ENCODE results near the gene GABRR3.

Gene GABRR3

DNA sequence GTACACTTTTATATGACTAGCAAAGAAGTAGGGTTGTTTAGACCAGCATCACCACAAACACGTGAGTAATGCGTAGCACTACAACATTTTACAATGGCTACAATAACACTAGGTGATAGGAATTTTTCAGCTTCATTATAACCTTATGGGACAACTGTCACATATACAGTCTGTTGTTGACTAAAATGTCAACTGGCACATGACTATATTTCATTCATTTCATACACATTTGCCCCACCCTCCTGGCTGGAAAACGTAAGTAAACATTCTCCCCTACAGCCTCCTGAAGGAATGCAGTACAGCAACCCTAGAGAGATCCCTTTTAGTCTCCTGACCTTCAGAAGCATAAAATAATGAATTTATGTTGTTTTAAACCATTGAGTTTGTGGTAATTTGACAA lies 79.1 kb downstream of the GABRR3 start:
- TF ChIP-seq, protein P1, sequence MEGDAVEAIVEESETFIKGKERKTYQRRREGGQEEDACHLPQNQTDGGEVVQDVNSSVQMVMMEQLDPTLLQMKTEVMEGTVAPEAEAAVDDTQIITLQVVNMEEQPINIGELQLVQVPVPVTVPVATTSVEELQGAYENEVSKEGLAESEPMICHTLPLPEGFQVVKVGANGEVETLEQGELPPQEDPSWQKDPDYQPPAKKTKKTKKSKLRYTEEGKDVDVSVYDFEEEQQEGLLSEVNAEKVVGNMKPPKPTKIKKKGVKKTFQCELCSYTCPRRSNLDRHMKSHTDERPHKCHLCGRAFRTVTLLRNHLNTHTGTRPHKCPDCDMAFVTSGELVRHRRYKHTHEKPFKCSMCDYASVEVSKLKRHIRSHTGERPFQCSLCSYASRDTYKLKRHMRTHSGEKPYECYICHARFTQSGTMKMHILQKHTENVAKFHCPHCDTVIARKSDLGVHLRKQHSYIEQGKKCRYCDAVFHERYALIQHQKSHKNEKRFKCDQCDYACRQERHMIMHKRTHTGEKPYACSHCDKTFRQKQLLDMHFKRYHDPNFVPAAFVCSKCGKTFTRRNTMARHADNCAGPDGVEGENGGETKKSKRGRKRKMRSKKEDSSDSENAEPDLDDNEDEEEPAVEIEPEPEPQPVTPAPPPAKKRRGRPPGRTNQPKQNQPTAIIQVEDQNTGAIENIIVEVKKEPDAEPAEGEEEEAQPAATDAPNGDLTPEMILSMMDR (IDR thresholded peaks at IDR 0.05; ENCODE audit: low read depth, low read length) = no peak
- no peak overlapping the region for H3K4me3 ChIP-seq (ENCODE audit: low read depth, low read length)
- in situ Hi-C loops (cut with HindIII; ENCODE audit: low sequenced_read_pairs) = no loop called here
- DNase-seq (ENCODE audit: low read depth, low spot score) = no peak

DNA sequence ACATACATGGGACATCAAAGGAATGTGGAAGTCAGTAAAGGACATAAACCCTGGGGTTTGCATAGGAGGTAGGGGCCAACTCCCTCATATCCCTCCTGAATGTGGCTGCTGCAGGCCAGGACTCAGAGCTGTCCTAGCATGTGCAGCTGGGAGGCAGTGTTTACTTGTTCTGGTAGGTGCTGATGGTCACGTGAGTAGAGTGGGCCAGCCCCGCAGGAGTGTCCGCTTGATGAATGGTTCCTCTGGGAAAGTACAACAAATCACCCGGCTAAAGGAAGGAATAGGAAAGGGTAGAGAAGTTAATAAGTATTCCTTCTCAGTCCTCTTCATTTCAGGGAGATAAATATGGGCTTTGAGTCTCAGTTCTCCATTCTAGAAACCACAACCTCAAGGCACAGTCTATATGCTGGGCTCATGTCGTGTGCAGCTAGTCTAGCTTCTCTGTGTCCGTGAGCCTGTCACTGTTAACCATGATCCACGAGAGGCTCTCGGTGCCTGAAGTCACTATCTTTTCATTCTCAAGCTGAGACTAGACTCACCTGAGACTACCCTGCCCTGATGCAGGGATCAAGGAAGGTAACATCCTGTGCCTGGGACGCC lies 80.8 kb downstream of the GABRR3 start:
- TF ChIP-seq, protein P1 (IDR thresholded peaks at IDR 0.05; ENCODE audit: low read depth, low read length) = no peak
- DNase-seq (ENCODE audit: low read depth, low spot score) = no peak
- in situ Hi-C loops (cut with HindIII; ENCODE audit: low sequenced_read_pairs) = no loop called here
- H3K4me3 ChIP-seq (ENCODE audit: low read depth, low read length) = no peak overlapping the region

DNA sequence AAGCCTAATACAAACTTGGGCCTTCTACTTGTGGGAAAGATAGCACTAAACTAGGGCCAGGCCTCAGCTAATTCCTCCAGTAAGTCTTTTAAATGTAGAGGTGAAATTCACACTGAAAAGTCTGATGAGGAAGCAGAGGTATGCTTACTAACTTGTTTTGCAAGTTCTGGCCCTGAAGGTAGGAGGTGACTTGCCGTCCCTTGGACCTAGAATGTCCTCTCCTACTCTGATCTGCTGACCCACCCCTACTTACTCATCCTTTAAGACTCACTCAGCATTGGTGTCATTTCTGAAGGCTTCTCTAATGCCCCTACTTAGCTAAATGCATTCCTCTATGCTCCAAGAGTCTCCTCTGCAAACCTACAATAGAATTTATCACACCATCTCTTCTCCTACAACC lies 82.2 kb downstream of the GABRR3 start:
- TF ChIP-seq, protein P1 (IDR thresholded peaks at IDR 0.05; ENCODE audit: low read depth, low read length) = no peak
- no peak for DNase-seq (ENCODE audit: low read depth, low spot score)
- H3K4me3 ChIP-seq (ENCODE audit: low read depth, low read length) = no peak overlapping the region
- in situ Hi-C loops (cut with HindIII; ENCODE audit: low sequenced_read_pairs) = no loop called here

DNA sequence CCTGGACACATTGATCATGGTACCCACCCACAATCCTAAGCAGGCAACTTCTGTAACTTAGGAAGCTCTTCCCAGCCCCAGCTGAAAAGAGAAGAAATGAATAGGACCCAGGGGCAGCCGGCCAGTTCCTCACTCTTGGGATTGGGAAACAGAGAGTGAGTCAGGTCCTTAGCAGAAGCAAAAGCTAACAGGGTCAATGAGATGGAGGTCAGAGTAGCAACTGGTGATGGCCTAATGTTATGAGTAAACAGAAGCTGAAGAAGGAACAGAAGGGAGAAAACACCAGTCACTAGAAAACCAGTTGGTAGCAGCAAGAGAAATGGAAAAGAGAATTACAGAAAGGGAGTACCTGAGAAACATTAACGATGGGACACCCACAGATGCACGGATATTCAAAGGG lies 82.8 kb downstream of the GABRR3 start:
- no peak for DNase-seq (ENCODE audit: low read depth, low spot score)
- H3K4me3 ChIP-seq (ENCODE audit: low read depth, low read length) = no peak overlapping the region
- in situ Hi-C loops (cut with HindIII; ENCODE audit: low sequenced_read_pairs) = no loop called here
- TF ChIP-seq, protein P1 (IDR thresholded peaks at IDR 0.05; ENCODE audit: low read depth, low read length) = no peak

DNA sequence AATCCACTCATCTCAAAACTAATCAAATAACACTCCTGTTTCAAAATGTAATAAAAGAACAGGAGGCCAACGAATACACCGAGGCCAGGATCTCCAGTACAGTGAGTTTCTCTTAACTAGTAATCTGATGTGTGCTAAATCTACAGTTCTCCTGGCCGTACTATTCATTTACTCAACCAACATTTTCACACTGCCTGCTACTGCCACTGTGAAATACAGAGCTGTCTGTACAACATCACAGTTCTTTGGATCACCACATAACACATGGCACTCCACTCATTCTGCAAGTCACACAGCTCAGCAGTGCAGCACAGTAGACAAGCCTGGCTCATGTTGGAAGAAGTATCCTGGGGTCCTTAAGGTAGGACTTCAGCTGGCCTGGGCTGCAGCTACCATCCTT lies 84.8 kb downstream of the GABRR3 start:
- in situ Hi-C loops (cut with HindIII; ENCODE audit: low sequenced_read_pairs) = no loop called here
- TF ChIP-seq, protein P1 (IDR thresholded peaks at IDR 0.05; ENCODE audit: low read depth, low read length) = no peak
- DNase-seq (ENCODE audit: low read depth, low spot score) = no peak
- no peak overlapping the region for H3K4me3 ChIP-seq (ENCODE audit: low read depth, low read length)

DNA sequence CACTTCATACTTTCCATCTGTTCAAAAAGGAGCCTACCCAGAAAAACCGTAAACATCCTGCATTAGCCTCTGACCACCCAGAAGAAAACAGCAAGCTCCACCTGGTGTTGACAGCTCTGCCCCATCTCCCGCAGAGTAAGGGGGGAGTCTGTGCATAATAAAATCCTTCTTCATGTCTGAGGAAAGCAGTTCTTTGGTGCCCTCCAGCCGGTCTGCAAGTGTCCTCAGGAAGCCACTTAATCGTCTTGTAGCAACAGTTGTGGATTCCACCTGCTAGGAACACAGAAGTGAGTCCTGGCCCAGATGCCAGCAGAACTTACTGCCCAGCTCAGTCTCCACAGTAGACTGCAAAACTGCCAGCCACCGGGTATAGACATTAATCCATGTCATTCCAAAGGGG lies 85.4 kb downstream of the GABRR3 start:
- TF ChIP-seq, protein P1 (IDR thresholded peaks at IDR 0.05; ENCODE audit: low read depth, low read length) = no peak
- no peak for DNase-seq (ENCODE audit: low read depth, low spot score)
- in situ Hi-C loops (cut with HindIII; ENCODE audit: low sequenced_read_pairs) = no loop called here
- no peak overlapping the region for H3K4me3 ChIP-seq (ENCODE audit: low read depth, low read length)

DNA sequence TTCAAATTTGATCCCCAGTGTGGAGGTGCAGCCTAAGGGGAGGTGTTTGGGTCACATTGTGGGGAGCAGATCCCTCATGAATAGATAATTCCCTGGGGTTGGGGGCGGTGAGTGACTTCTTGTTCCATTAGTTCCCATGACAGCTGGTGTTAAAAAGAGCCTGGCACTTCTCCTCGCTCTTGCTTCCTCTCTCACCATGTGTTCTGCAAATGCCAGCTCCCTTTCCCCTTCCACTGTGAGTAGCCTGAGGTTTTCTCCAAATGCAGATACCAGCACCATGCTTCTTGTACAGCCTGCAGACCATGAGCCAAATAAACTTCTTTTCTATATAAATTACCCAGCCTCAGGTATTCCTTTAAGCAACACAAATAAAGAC lies 86.0 kb downstream of the GABRR3 start:
- H3K4me3 ChIP-seq (ENCODE audit: low read depth, low read length) = no peak overlapping the region
- no peak for DNase-seq (ENCODE audit: low read depth, low spot score)
- in situ Hi-C loops (cut with HindIII; ENCODE audit: low sequenced_read_pairs) = no loop called here
- TF ChIP-seq, protein P1 (IDR thresholded peaks at IDR 0.05; ENCODE audit: low read depth, low read length) = no peak

Data from astrocyte of the spinal cord (primary cell).